Activated naive CD4-positive, alpha-beta T cell treated with anti-CD3 and anti-CD28 coated beads for 36 hours (primary cell): ENCODE data around the gene RNF212B. TPM values are rescaled to one million over a fixed set of nuclear protein-coding genes. Genes with fewer than 3 reads are reported as not detected.

Experiments
- CTCF ChIA-PET: fragments of 350-600 bp; sonication (Branson Sonifier 250); formaldehyde crosslinking; loops from one replicate; lab custom pipeline; 2021; ENCODE audit warnings: antibody characterized with exemption; lab: Charles Lee
- DNase-seq: peaks from one replicate; pipeline ENCODE4 v3.0.0-alpha.2; 2020
- H3K27ac Mint-ChIP-seq: one replicate; pipeline ENCODE4 v1.8.0; 2021; ENCODE audit warnings: mild to moderate bottlenecking, mixed read lengths
- H3K27me3 Mint-ChIP-seq: one replicate; pipeline ENCODE4 v1.8.0; 2021; ENCODE audit warnings: low read depth, mixed read lengths
- H3K36me3 Mint-ChIP-seq: one replicate; pipeline ENCODE4 v1.8.0; 2021; ENCODE audit warnings: low read depth, mixed read lengths
- H3K4me1 Mint-ChIP-seq: one replicate; pipeline ENCODE4 v1.8.0; 2021; ENCODE audit warnings: low read depth, mixed read lengths
- H3K4me3 Mint-ChIP-seq: one replicate; pipeline ENCODE4 v1.8.0; 2021; ENCODE audit warnings: mild to moderate bottlenecking, moderate library complexity, mixed read lengths
- H3K9me3 Mint-ChIP-seq: one replicate; pipeline ENCODE4 v1.8.0; 2021; ENCODE audit warnings: mixed read lengths
- intact Hi-C: fragments of 100-400 bp; cut with micrococcal nuclease; formaldehyde crosslinking; loops from one replicate; pipeline ENCODE4 v1.15.1; 2023
- total RNA-seq, 2 experiments: library from RNA; stranded (reverse); gene quantifications; one replicate each; pipeline ENCODE4 v1.2.3, GENCODE V29; 2021

Gene RNF212B
- total RNA-seq, 2 experiments from 2014 or later, result not detected

- Mint-ChIP-seq H3K9me3 (no peaks in the 10 kb centered on the region), H3K27me3 (peaks cover 6% of the 10 kb centered on the region), H3K36me3 (peaks cover 5% of the 10 kb centered on the region), H3K4me1 (peaks cover 12% of the 10 kb centered on the region), H3K27ac (peak overlapping the region; percentile 83), H3K4me3 (peak overlapping the region; percentile 86)
- peak; percentile 33 for DNase-seq
- CTCF ChIA-PET, result interaction anchor here (0.6 to 5.1 kb wide), 11 partner anchors 9 to 228 kb away, joined by 3 to 66 read pairs (median 4); partner anchors contain the start of genes HOMEZ and PABPN1
- intact Hi-C loops, result loop anchor here (1.0 to 10.0 kb wide), 14 partner anchors 14 to 814 kb away; partner anchors contain the start of genes ACIN1, C14orf119, DAD1 and DCAF11
Measured at GRCh38 chr14:23300687-23301223, 63.0 kb downstream of the RNF212B start.

DNA sequence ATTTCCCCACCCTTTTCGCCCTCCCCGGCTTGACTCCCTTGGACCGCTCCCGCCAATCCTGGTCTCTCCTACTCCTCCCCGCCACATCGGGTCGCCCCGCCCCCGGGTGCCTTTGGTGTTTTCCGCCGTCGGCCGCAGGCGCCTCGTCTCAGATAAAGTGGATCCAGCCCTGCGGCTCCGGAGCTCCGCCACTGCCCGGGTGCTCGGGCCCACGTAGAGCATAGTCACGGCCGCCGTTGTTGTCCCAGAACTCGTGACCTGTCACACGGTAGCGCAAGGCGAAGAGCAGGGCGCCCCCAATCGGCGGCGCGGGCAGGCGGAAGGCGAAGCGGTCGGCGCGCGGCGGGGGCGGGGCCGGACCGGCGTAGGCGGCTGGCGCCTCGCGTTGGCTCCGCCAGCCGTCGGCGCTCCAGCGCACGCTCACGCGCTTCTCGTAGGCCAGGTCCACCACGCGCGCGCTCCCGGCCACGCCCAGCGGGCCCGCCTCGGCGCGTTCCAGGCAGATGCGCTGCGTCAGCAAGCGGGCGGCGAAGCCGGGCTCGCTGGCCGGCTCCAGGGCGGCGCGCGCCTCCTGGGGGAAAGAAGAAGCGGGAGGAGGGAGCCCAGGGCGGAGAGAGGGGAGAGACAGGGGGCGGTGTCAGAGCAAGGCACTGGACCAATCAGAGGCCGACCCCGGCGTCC is 63.7 kb downstream of the RNF212B start:
- peak overlapping the region; percentile 92 for H3K27ac Mint-ChIP-seq
- H3K27me3 Mint-ChIP-seq, result peaks cover 13% of the 10 kb centered on the region
- peak overlapping the region; percentile 90 for H3K4me3 Mint-ChIP-seq
- H3K36me3 Mint-ChIP-seq, result peaks cover 5% of the 10 kb centered on the region
- CTCF ChIA-PET, result interaction anchor here (0.9 to 5.1 kb wide), 10 partner anchors 9 to 180 kb away, joined by 3 to 66 read pairs (median 5); partner anchors contain the start of genes HOMEZ and PABPN1
- no peaks in the 10 kb centered on the region for H3K9me3 Mint-ChIP-seq
- intact Hi-C loops, result loop anchor here (1.0 to 10.0 kb wide), 14 partner anchors 15 to 813 kb away; partner anchors contain the start of genes ACIN1, C14orf119, DAD1 and DCAF11
- DNase-seq, result peak; percentile 96
- peaks cover 12% of the 10 kb centered on the region for H3K4me1 Mint-ChIP-seq

DNA sequence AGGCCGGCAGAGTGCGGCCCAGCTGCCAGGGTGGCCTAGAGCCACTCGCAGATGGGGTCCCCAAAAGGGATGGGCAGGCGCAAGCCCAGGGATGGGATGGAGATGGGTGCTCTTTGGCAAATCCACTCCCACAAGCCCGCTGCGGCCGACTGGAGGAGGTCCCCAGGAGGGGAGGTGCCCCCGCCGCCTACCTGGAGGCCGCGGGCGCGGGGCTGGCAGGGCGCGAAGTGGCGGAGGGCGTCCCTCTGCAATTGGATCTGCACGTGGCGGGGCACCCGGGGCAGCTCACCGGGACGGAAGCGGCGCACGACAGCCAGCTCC is 64.2 kb downstream of the RNF212B start:
- Mint-ChIP-seq H3K9me3 (no peaks in the 10 kb centered on the region), H3K27ac (peak overlapping the region; percentile 92), H3K36me3 (peaks cover 5% of the 10 kb centered on the region), H3K27me3 (peaks cover 13% of the 10 kb centered on the region), H3K4me1 (peaks cover 12% of the 10 kb centered on the region), H3K4me3 (peak overlapping the region; percentile 90)
- no peak for DNase-seq
- CTCF ChIA-PET, result interaction anchor here (1.6 to 5.1 kb wide), 4 partner anchors 14 to 78 kb away, joined by 5 to 66 read pairs (median 20); partner anchors contain the start of genes HOMEZ and PABPN1
- intact Hi-C loops, result loop anchor here (1.0 to 10.0 kb wide), 15 partner anchors 16 to 813 kb away; partner anchors contain the start of genes ACIN1, AJUBA, C14orf119 and DAD1

DNA sequence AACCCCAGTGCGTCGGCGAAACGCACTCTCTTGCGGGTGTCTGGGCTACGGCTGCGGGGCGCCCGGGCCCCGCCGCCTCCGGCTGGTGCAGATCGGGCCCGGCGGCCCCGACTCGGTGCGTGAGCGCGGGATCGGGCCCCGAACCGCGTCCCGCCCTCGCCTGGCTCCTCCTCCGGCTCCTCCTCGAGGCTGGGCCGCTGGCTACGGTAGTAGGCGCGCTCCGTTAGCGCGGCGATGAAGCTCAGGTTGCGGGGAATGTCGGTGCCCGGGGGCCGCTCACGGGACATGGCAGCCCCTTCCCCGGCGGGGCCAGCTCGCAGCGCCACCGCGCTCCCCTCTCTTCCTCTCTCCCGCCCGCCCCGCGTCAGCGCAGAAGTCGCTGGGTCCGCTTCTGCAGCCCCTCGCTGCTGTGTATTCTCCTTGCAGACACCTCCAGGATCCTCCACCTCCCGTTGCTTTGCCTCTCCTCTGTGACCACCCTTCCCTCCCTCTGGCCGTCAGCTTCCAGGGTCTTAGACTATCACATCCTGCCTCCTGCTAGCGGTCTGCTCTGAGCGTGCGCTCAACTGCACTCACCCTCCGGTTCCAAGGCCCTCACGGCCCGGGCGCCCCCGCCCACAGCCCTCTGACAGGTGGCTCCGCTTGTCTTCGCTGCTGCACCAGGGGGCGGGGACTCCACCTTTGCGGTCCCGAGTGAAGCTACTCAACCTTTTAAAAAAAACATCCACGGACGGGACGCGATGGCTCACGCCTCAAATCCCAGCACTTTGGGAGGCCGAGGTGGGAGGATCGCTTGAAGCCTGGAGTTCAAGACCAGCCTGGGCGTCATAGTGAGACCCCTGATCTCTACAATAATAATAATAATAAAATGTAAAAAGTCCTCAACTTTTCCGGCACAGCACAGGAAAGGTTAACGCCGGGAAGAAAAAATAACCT is 64.8 kb downstream of the RNF212B start, which contains the start of gene PPP1R3E:
Gene PPP1R3E, minus strand, starts transcription at position 570 of the 936 bp plus-strand sequence. Its CDS starts 283 bp downstream, at position 287.
- CTCF ChIA-PET, result interaction anchor here (0.5 to 5.1 kb wide), 7 partner anchors 10 to 78 kb away, joined by 3 to 66 read pairs (median 5); partner anchors contain the start of genes HOMEZ and PABPN1
- Mint-ChIP-seq H3K9me3 (no peaks in the 10 kb centered on the region), H3K4me1 (peaks cover 12% of the 10 kb centered on the region)

GRCh38 chr14:23306412-23307145 is 68.8 kb downstream of the RNF212B start, which contains the start of gene BCL2L2:
Gene BCL2L2 (plus strand): TSS chr14:23306833. CDS start chr14:23307768, 935 bp downstream.
- DNase-seq, result peak; percentile 30
- Mint-ChIP-seq H3K4me1 (peaks cover 3% of the 10 kb centered on the region), H3K27ac (no peak within 1 kb of the TSS), H3K27me3 (peaks cover 26% of the 10 kb centered on the region), H3K4me3 (peak within 1 kb of the TSS; percentile 10), H3K9me3 (no peaks in the 10 kb centered on the region), H3K36me3 (no peaks in the 10 kb centered on the region)
- intact Hi-C loops, result loop anchor here (10.0 kb wide), 1 partner anchor 808 kb away; the partner anchor contains the start of genes DCAF11 and NRL
- CTCF ChIA-PET, result interaction anchor here (0.5 to 1.9 kb wide), 7 partner anchors 11 to 230 kb away, joined by 3 to 5 read pairs (median 4); partner anchors contain the start of genes ACIN1 and C14orf119

More for the DNA sequence above, 64.8 kb downstream of the RNF212B start, which contains the start of gene PPP1R3E:
- intact Hi-C loops, result loop anchor here (1.0 to 10.0 kb wide), 3 partner anchors 320 to 812 kb away; partner anchors contain the start of genes AJUBA, DCAF11, LRP10 and NRL
- Mint-ChIP-seq H3K27ac (peak within 1 kb of the TSS; percentile 92), H3K36me3 (peaks cover 5% of the 10 kb centered on the region), H3K4me3 (peak within 1 kb of the TSS; percentile 90), H3K27me3 (peaks cover 18% of the 10 kb centered on the region)
- peak; percentile 93 for DNase-seq

DNA sequence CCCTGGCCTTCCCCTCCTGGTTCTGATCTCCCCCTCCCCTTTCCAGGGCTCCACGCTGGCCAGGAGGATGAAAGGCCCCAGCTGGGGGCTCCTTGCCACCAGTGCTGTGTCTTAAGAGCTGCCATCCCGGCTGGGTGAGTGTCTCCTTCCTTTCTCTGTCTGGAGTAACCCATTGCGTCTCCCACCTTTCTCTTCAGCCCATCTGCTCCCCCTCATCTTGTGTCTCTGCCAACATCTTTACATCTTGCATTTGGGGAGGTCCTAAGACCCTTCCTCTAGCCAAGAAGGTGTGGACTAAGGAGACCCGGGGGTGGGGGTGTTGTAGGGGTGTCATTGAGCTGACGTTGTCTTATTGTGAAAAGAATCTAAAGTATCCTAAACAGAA is 69.4 kb downstream of the RNF212B start:
- Mint-ChIP-seq H3K27me3 (peaks cover 26% of the 10 kb centered on the region), H3K4me1 (peaks cover 3% of the 10 kb centered on the region), H3K9me3 (no peaks in the 10 kb centered on the region), H3K36me3 (no peaks in the 10 kb centered on the region), H3K4me3 (peak overlapping the region; percentile 10), H3K27ac (no peak overlapping the region)
- DNase-seq, result no peak
- intact Hi-C loops, result loop anchor here (10.0 kb wide), 1 partner anchor 808 kb away; the partner anchor contains the start of genes DCAF11 and NRL
- CTCF ChIA-PET, result interaction anchor here (1.4 to 1.9 kb wide), 4 partner anchors 12 to 230 kb away, joined by 3 to 5 read pairs (median 4); no protein-coding TSS in a partner anchor

DNA sequence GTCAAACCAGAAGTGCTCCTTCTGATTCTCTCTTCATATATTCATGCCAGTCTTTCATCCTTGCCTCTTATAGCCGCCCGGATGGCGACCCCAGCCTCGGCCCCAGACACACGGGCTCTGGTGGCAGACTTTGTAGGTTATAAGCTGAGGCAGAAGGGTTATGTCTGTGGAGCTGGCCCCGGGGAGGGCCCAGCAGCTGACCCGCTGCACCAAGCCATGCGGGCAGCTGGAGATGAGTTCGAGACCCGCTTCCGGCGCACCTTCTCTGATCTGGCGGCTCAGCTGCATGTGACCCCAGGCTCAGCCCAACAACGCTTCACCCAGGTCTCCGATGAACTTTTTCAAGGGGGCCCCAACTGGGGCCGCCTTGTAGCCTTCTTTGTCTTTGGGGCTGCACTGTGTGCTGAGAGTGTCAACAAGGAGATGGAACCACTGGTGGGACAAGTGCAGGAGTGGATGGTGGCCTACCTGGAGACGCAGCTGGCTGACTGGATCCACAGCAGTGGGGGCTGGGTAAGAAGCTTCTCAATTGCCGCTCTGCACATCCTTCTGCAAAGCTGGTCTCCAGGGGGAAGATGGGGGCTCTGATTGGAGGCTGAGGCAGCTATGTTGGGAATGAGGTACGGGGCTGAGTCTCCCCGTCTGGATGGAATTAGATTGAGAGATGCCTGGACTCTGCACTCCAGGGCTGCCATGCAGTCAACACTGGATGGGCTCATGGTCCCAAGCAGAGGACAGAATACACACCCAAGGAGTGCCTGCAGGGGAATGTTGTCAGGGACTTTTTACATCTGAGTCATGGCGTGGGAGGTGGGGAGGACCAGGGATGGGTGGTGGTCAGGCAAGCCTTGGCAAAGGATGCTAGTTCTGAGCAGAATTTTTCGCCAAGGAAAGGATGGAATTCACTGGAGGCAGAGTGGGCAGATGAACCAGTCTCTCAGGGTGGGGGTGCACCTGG is 70.2 kb downstream of the RNF212B start:
- Mint-ChIP-seq H3K9me3 (no peaks in the 10 kb centered on the region), H3K27me3 (peaks cover 26% of the 10 kb centered on the region), H3K4me3 (no peak overlapping the region), H3K4me1 (peaks cover 3% of the 10 kb centered on the region), H3K27ac (no peak overlapping the region), H3K36me3 (no peaks in the 10 kb centered on the region)
- no peak for DNase-seq
- intact Hi-C loops, result loop anchor here (10.0 kb wide), 1 partner anchor 807 kb away; the partner anchor contains the start of genes DCAF11 and NRL
- CTCF ChIA-PET, result interaction anchor here (1.4 to 1.5 kb wide), 3 partner anchors 13 to 231 kb away, joined by 3 to 5 read pairs (median 4); no protein-coding TSS in a partner anchor

- peaks cover 26% of the 10 kb centered on the region for H3K27me3 Mint-ChIP-seq
- intact Hi-C loops, result loop anchor here (10.0 kb wide), 1 partner anchor 806 kb away; the partner anchor contains the start of genes DCAF11 and NRL
- no peak for DNase-seq
- H3K36me3 Mint-ChIP-seq, result no peaks in the 10 kb centered on the region
- no peaks in the 10 kb centered on the region for H3K9me3 Mint-ChIP-seq
- CTCF ChIA-PET, result no interaction called here
- H3K4me1 Mint-ChIP-seq, result no peaks in the 10 kb centered on the region
- H3K27ac Mint-ChIP-seq, result no peak overlapping the region
- H3K4me3 Mint-ChIP-seq, result no peak overlapping the region
Measured at GRCh38 chr14:23308721-23309445, 71.1 kb downstream of the RNF212B start.

- Mint-ChIP-seq H3K36me3 (no peaks in the 10 kb centered on the region), H3K4me3 (no peak overlapping the region), H3K27ac (no peak overlapping the region), H3K9me3 (no peaks in the 10 kb centered on the region), H3K27me3 (peaks cover 22% of the 10 kb centered on the region), H3K4me1 (no peaks in the 10 kb centered on the region)
- intact Hi-C loops, result no loop called here
- CTCF ChIA-PET, result interaction anchor here (1.0 to 1.5 kb wide), 2 partner anchors 10 to 70 kb away, joined by 3 to 5 read pairs; no protein-coding TSS in a partner anchor
- no peak for DNase-seq
Measured at GRCh38 chr14:23310546-23310945, 72.8 kb downstream of the RNF212B start.
